Measurements from ENCODE around the gene MS4A8. TPM values are rescaled to one million over a fixed set of nuclear protein-coding genes. Genes with fewer than 3 reads are reported as not detected.
"Not testable (repeated sequence)": the region's sequence is repeated elsewhere in the genome, so short reads cannot be mapped to it uniquely, and the experiment has no call there.

MS4A8 gene
- polyA plus RNA-seq, 6 donors from 2014 or later: not detected

- Mint-ChIP-seq H3K4me3 (no peak overlapping the region), H3K27ac (no peak overlapping the region), H3K9me3 (no peaks in the 10 kb centered on the region), H3K4me1 (peaks cover 0 to 1% (median 0%) of the 10 kb centered on the region in 3 donors), H3K27me3 (peaks cover 8 to 15% (median 14%) of the 10 kb centered on the region in 3 donors), H3K36me3 (no peaks in the 10 kb centered on the region)
- ATAC-seq (ENCODE audit: low read depth in 2 of 2) (no peak), DNase-seq (no peak)
These were observed 6.5 kb downstream of the MS4A8 start for GRCh38 chr11:60705895-60706294.

- DNase-seq: no peak
- Mint-ChIP-seq H3K4me3 (no peak overlapping the region), H3K4me1 (no peaks in the 10 kb centered on the region), H3K9me3 (no peaks in the 10 kb centered on the region), H3K27ac (no peak overlapping the region), H3K27me3 (peaks cover 8 to 15% (median 14%) of the 10 kb centered on the region in 3 donors), H3K36me3 (no peaks in the 10 kb centered on the region)
- ATAC-seq (ENCODE audit: low read depth in 2 of 2): no peak
These were observed 7.5 kb downstream of the MS4A8 start for GRCh38 chr11:60706931-60707330.

GRCh38 chr11:60710482-60710881 lies 11.1 kb downstream of the MS4A8 start:
- Mint-ChIP-seq H3K9me3 (no peaks in the 10 kb centered on the region), H3K27me3 (peaks cover 23 to 30% (median 28%) of the 10 kb centered on the region in 3 donors), H3K4me1 (no peaks in the 10 kb centered on the region), H3K4me3 (no peak overlapping the region), H3K36me3 (no peaks in the 10 kb centered on the region), H3K27ac (no peak overlapping the region)
- ATAC-seq (ENCODE audit: low read depth in 2 of 2) (no peak), DNase-seq (no peak)

GRCh38 chr11:60711276-60711675 lies 11.9 kb downstream of the MS4A8 start:
- H3K27me3 Mint-ChIP-seq: peaks cover 27 to 35% (median 27%) of the 10 kb centered on the region in 3 donors
- no peaks in the 10 kb centered on the region for H3K4me1 Mint-ChIP-seq
- H3K9me3 Mint-ChIP-seq: no peaks in the 10 kb centered on the region
- no peak overlapping the region for H3K27ac Mint-ChIP-seq
- DNase-seq: no peak
- ATAC-seq (ENCODE audit: low read depth in 2 of 2): no peak
- H3K4me3 Mint-ChIP-seq: no peak overlapping the region
- H3K36me3 Mint-ChIP-seq: no peaks in the 10 kb centered on the region

GRCh38 chr11:60713423-60713822 lies 14.0 kb downstream of the MS4A8 start:
- H3K27ac Mint-ChIP-seq; ATAC-seq (ENCODE audit: low read depth in 2 of 2): not testable (repeated sequence)

GRCh38 chr11:60717956-60718355 lies 18.5 kb downstream of the MS4A8 start:
- Mint-ChIP-seq H3K4me3 (no peak overlapping the region), H3K4me1 (no peaks in the 10 kb centered on the region), H3K9me3 (peaks cover 0 to 21% (median 7%) of the 10 kb centered on the region in 7 donors), H3K27me3 (peaks cover 39 to 70% (median 43%) of the 10 kb centered on the region in 3 donors), H3K36me3 (peaks cover 7 to 11% of the 10 kb centered on the region in 2 donors), H3K27ac (no peak overlapping the region)
- ATAC-seq (ENCODE audit: low read depth in 2 of 2) (no peak), DNase-seq (no peak)

More at GRCh38 chr11:60713423-60713822, 14.0 kb downstream of the MS4A8 start:
- H3K4me3 Mint-ChIP-seq, DNase-seq, H3K4me1 Mint-ChIP-seq: not testable (repeated sequence)
- peaks cover 0 to 15% (median 6%) of the 10 kb centered on the region in 7 donors for H3K9me3 Mint-ChIP-seq
- H3K36me3 Mint-ChIP-seq: peaks cover 7 to 11% of the 10 kb centered on the region in 2 donors
- peaks cover 33 to 46% (median 39%) of the 10 kb centered on the region in 3 donors for H3K27me3 Mint-ChIP-seq

- peaks cover 34 to 66% (median 43%) of the 10 kb centered on the region in 3 donors for H3K27me3 Mint-ChIP-seq
These were observed 19.3 kb downstream of the MS4A8 start for GRCh38 chr11:60718524-60719316.

GRCh38 chr11:60719391-60719790 lies 20.0 kb downstream of the MS4A8 start:
- ATAC-seq (ENCODE audit: low read depth in 2 of 2) (no peak), DNase-seq (no peak)
- H3K36me3 Mint-ChIP-seq: peaks cover 7 to 11% of the 10 kb centered on the region in 2 donors
- H3K4me3 Mint-ChIP-seq: no peak overlapping the region
- H3K9me3 Mint-ChIP-seq: peaks cover 0 to 21% (median 7%) of the 10 kb centered on the region in 7 donors
- H3K27me3 Mint-ChIP-seq: peaks cover 37 to 64% (median 48%) of the 10 kb centered on the region in 3 donors
- H3K27ac Mint-ChIP-seq: no peak overlapping the region
- no peaks in the 10 kb centered on the region for H3K4me1 Mint-ChIP-seq

More at GRCh38 chr11:60718524-60719316, 19.3 kb downstream of the MS4A8 start:
- ATAC-seq (ENCODE audit: low read depth in 2 of 2): no peak
- H3K27ac Mint-ChIP-seq: no peak overlapping the region
- DNase-seq: no peak
- H3K36me3 Mint-ChIP-seq: peaks cover 7 to 11% of the 10 kb centered on the region in 2 donors
- H3K4me1 Mint-ChIP-seq: no peaks in the 10 kb centered on the region
- H3K4me3 Mint-ChIP-seq: no peak overlapping the region
- peaks cover 0 to 21% (median 7%) of the 10 kb centered on the region in 7 donors for H3K9me3 Mint-ChIP-seq

GRCh38 chr11:60720460-60720859 lies 21.0 kb downstream of the MS4A8 start:
- DNase-seq: no peak
- Mint-ChIP-seq H3K9me3 (peaks cover 0 to 21% (median 7%) of the 10 kb centered on the region in 7 donors), H3K4me3 (no peak overlapping the region), H3K27ac (no peak overlapping the region), H3K36me3 (peaks cover 7 to 11% of the 10 kb centered on the region in 2 donors), H3K4me1 (no peaks in the 10 kb centered on the region), H3K27me3 (peaks cover 34 to 54% (median 39%) of the 10 kb centered on the region in 3 donors)
- no peak for ATAC-seq (ENCODE audit: low read depth in 2 of 2)

GRCh38 chr11:60724420-60724819 lies 25.0 kb downstream of the MS4A8 start, which contains the start of gene MS4A18:
TSS of gene MS4A18 (plus strand) at chr11:60724720.
- H3K27ac Mint-ChIP-seq: no peak within 1 kb of the TSS
- no peak within 1 kb of the TSS for H3K4me3 Mint-ChIP-seq
- ATAC-seq (ENCODE audit: low read depth in 2 of 2): no peak
- no peaks in the 10 kb centered on the region for H3K4me1 Mint-ChIP-seq
- H3K36me3 Mint-ChIP-seq: no peaks in the 10 kb centered on the region
- H3K9me3 Mint-ChIP-seq: peaks cover 0 to 9% (median 0%) of the 10 kb centered on the region in 7 donors
- H3K27me3 Mint-ChIP-seq: peaks cover 35 to 36% (median 36%) of the 10 kb centered on the region in 3 donors
- no peak for DNase-seq

- no peak for ATAC-seq (ENCODE audit: low read depth in 2 of 2)
- Mint-ChIP-seq H3K9me3 (peaks cover 0 to 9% (median 0%) of the 10 kb centered on the region in 7 donors), H3K4me3 (no peak overlapping the region), H3K27me3 (peaks cover 35 to 40% (median 40%) of the 10 kb centered on the region in 3 donors), H3K27ac (no peak overlapping the region), H3K4me1 (no peaks in the 10 kb centered on the region), H3K36me3 (no peaks in the 10 kb centered on the region)
- DNase-seq: no peak
These were observed 26.2 kb downstream of the MS4A8 start for GRCh38 chr11:60725592-60725991.

GRCh38 chr11:60731586-60731985 lies 32.2 kb downstream of the MS4A8 start:
- Mint-ChIP-seq H3K36me3 (no peaks in the 10 kb centered on the region), H3K9me3 (peaks cover 0 to 9% (median 0%) of the 10 kb centered on the region in 7 donors), H3K27ac (no peak overlapping the region), H3K4me3 (no peak overlapping the region), H3K4me1 (no peaks in the 10 kb centered on the region), H3K27me3 (peaks cover 28 to 43% (median 35%) of the 10 kb centered on the region in 3 donors)
- ATAC-seq (ENCODE audit: low read depth in 2 of 2) (no peak), DNase-seq (no peak)

GRCh38 chr11:60734279-60734678 lies 34.9 kb downstream of the MS4A8 start:
- DNase-seq (no peak), ATAC-seq (ENCODE audit: low read depth in 2 of 2) (no peak)
- no peaks in the 10 kb centered on the region for H3K4me1 Mint-ChIP-seq
- no peaks in the 10 kb centered on the region for H3K36me3 Mint-ChIP-seq
- H3K27me3 Mint-ChIP-seq: peaks cover 26 to 48% (median 39%) of the 10 kb centered on the region in 3 donors
- no peak overlapping the region for H3K27ac Mint-ChIP-seq
- no peak overlapping the region for H3K4me3 Mint-ChIP-seq
- no peaks in the 10 kb centered on the region for H3K9me3 Mint-ChIP-seq

GRCh38 chr11:60739114-60739513 lies 39.7 kb downstream of the MS4A8 start:
- DNase-seq: no peak
- no peaks in the 10 kb centered on the region for H3K36me3 Mint-ChIP-seq
- H3K9me3 Mint-ChIP-seq: peaks cover 0 to 4% (median under 1%) of the 10 kb centered on the region in 7 donors
- no peak overlapping the region for H3K27ac Mint-ChIP-seq
- no peak overlapping the region for H3K4me3 Mint-ChIP-seq
- ATAC-seq (ENCODE audit: low read depth in 2 of 2): no peak
- no peaks in the 10 kb centered on the region for H3K4me1 Mint-ChIP-seq
- H3K27me3 Mint-ChIP-seq: peaks cover 17 to 36% (median 35%) of the 10 kb centered on the region in 3 donors

All from naive B cell (primary cell).